Ovary (tissue), 3 donors: ENCODE results near the gene ROBO2.

Experiments used
- POLR2A ChIP-seq: fragments of 450-650 bp; IDR thresholded peaks from one replicate; pipeline ENCODE4 v1.6.1; 2017; ENCODE audit warnings: antibody characterized with exemption, mild to moderate bottlenecking, moderate library complexity
- TF ChIP-seq, protein P1 (sequence below), 3 donors: fragments of 450-650 bp in 2 of 3; fragments of 200-600 bp in 1 of 3; IDR thresholded peaks; one replicate each; pipeline versions ENCODE4 v1.5.1 to v1.8.0; 2016 to 2022; ENCODE audit warnings: antibody characterized with exemption in 3 of 3, mild to moderate bottlenecking in 1 of 3
- donor health status: DM: no; HTN: no; CAD: no.

DNA sequence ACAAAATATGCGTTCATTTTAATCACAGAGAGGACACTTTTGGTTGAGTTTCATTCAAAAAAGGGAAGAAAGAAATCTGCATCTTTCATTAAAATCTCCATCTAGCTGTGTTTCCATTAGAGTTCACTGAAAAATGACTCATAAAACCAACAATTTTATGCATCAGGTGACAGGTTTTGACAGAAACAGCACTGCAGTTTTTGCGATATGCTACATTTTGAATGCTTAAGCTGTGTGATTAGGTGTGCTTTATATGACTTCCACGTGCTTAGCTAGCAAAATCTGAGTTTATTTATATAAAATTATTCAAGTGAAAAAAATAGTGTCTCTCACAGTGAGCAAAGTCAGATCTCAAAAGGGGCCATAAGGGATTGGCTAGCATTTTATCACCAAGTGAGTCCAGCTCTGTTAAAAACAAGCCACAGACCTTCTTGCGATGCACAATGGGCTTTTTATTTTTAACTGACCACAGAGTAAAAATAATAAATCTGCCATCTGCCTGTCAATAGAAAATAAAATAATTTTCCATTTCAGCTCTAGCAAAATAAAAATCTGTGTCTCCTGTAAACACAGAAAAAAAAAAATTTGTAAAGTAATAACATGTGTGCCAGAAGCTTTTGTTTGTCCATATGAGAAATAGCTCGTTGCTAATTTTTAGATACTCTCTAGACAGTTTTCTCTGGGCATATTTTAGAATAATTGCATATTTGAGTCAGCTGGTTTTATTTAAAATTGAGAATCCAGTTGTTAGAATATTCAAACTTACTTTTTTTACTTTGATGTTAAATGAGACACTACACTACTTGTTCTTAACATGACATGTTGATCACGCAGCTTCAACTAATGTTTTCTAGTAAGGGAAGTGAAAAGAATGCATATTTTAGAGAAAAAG lies 409.8 kb downstream of the ROBO2 start:
- TF ChIP-seq, protein P1, sequence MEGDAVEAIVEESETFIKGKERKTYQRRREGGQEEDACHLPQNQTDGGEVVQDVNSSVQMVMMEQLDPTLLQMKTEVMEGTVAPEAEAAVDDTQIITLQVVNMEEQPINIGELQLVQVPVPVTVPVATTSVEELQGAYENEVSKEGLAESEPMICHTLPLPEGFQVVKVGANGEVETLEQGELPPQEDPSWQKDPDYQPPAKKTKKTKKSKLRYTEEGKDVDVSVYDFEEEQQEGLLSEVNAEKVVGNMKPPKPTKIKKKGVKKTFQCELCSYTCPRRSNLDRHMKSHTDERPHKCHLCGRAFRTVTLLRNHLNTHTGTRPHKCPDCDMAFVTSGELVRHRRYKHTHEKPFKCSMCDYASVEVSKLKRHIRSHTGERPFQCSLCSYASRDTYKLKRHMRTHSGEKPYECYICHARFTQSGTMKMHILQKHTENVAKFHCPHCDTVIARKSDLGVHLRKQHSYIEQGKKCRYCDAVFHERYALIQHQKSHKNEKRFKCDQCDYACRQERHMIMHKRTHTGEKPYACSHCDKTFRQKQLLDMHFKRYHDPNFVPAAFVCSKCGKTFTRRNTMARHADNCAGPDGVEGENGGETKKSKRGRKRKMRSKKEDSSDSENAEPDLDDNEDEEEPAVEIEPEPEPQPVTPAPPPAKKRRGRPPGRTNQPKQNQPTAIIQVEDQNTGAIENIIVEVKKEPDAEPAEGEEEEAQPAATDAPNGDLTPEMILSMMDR (IDR thresholded peaks at IDR 0.05), result no peak
- no peak for TF ChIP-seq POLR2A
